ENCODE data around the gene CHST12.

- TF ChIP-seq POLR2A (IDR thresholded peaks at IDR 0.05; ENCODE audit: low read depth, low read length) (no peak), POLR2AphosphoS5 (IDR thresholded peaks at IDR 0.05; ENCODE audit: low read depth, low read length) (no peak)
Measured at GRCh38 chr7:2472739-2473138, 69.3 kb downstream of the CHST12 start.

All from GM12892 (cell line).